GM15510 (cell line): ENCODE measurements around the gene TAF4.

Experiments used
- POLR2A ChIP-seq: IDR thresholded peaks from 3 replicates; pipeline ENCODE4 v1.6.1; 2011; ENCODE audit warnings: borderline replicate concordance; ENCODE audit not compliant: insufficient read length; ENCODE audit errors: extremely low read depth

The TAF4 gene

DNA sequence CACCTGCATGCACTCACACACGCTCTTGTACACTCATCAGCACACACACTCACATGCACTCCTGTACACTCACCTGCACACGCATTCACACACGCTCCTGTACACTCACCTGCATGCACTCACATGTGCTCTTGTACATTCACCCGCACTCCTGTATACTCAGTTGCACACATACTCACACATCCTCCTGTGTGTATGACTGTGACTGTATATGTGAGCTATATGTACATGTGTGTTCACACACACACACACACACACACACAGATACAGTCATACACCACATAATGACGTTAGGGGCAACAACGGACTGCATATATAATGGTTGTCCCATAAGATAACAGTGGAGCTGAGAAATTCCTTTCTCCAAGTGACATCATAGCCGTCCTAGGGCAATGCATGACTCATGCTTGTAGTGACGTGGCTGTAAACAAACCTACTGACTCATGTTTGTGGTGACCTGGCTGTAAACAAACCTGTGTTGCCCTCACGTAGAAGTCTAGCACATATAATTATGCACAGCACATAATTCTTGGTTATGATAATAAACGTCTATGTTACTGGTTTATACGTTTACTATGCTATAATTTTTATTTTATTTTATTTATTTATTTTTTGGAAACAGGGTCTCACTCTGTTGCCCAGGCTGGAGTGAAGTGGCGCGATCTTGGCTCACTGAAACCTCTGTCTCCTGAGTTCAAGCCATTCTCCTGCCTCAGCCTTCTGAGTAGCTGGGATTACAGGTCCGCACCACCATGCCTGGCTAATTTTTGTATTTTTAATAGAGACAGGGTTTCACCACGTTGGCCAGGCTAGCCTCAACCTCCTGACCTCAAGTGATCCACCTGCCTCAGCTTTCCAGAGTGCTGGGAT lies 22.8 kb upstream of the TAF4 start:
- no peak for TF ChIP-seq POLR2A

DNA sequence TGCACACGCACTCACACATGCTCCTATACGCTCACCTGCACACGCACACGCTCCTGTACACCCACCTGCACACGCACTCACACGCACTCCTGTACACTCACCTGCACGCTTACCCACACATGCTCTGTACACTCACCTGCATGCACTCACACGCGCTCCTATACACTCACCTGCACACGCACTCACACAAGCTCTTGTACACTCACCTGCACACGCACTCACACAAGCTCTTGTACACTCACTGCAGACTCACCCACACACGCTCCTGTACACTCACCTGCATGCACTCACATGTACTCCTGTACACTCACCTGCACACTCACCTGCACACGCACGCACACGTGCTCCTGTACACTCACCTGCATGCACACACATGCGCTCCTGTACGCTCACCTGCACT lies 22.0 kb upstream of the TAF4 start:
- TF ChIP-seq POLR2A = no peak

DNA sequence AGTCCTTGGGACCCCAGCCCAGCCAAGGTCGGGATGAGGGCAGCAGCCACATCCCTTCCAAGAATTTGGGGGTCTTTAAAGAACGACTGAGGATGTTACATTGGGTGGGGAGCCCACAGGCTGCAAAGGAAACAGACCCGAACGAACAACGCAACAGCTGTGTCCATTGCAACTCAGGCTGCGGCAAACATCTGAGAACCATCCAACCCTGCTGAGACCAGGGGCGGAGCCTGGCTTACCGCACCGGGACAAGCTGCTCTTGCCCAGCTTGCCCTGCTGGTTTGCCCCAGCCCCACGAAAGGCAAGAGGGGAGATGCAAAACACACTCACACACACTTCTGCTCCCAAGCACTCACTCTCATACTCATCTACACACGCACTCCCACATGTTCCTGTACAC lies 21.5 kb upstream of the TAF4 start:
- no peak for TF ChIP-seq POLR2A

DNA sequence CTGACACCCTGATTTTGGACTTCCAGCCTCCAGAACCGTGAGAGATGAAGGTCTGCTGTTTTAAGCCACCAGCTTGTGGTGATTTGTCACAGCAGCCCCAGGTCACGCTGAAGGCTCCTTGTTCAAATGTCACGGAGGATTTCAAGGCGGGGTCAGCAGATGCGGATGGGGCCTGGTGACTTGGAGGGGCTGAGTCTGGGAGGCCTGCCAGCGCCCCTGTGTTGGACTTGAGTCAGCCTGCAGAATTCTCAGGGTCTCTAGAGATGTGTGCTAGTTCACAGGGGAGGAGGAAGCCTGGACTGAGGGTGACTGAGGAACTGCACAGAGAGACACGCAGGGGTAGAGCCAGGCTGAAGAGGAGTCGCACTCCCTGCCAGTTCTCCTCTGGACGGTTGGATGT lies 19.5 kb upstream of the TAF4 start:
- no peak for TF ChIP-seq POLR2A

DNA sequence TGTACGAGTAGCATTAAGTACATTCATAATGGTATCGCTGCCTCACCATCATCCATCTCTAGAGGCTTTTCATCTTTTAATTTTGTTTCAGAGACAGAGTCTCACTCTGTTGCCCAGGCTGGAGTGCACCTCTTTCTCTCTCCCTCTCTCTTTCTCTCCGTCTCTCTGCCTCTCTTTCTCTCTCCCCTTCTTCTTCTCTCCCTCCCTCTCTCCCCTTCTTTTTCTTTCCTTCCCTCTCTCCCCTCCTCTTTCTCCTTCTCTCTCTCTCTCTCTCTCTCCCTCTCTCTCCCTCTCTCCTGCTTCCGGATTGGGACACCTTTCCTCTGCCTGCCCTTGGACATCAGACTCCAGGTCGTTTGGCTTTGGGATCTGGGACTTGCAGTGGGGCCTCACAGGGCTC lies 17.6 kb upstream of the TAF4 start:
- no peak for TF ChIP-seq POLR2A

DNA sequence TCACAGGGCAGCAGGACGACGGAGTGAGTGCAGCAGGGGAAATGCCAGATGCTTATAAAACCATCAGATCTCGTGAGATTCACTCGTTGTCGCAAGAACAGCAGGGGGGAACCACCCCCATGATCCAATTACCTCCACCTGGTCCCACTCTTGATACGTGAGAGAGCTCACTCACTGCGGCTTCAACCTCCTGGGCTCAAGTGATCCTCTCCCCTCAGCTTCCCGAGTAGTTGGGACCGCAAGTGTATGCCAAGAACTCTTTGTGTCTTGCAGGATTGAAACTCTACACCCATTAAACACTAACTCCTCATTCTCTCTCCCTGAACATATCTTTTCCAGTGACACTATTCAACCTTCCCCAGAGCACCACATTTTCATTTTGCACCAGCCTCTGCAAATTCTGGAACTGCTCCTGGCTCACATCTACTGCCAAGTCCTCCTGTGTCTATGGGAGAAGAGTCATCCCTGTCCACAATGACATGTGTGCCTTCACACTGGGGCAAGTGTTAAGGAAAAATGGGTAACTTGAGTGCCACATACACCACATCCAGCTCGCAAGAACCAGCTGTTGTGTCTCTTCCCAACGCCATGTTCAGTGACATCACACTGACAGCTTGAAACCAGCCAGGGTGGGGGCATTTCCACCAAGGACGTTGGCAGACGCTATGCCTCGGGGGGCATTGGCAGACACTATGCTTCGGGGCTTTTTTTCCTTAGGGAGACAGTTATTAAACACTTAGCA lies 14.7 kb upstream of the TAF4 start:
- TF ChIP-seq POLR2A = no peak

DNA sequence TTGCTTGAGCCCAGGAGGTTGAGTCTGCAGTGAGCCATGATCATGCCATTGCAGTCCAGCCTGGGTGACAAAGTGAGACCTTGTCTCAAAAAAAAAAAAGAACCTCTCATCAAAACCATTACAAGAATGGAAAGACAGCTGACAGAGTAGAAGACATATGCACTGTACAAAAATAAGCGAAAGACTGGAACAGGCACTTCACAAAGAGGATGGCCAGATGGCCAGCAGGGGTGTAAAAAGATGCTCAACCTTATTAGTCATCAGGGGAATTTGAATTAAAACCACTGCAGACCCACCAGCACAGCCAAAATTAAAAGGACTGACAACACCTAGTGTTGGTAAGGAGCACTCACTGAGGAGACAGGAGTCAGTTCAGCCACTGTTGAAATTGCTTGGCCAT lies 13.5 kb upstream of the TAF4 start:
- TF ChIP-seq POLR2A = no peak

GRCh38 chr20:62073323-62073722 lies 7.6 kb upstream of the TAF4 start:
- no peak for TF ChIP-seq POLR2A

- no peak for TF ChIP-seq POLR2A
Measured at GRCh38 chr20:62069741-62070216, 4.1 kb upstream of the TAF4 start.

- TF ChIP-seq POLR2A = no peak
Measured at GRCh38 chr20:62068997-62069396, 3.3 kb upstream of the TAF4 start.

DNA sequence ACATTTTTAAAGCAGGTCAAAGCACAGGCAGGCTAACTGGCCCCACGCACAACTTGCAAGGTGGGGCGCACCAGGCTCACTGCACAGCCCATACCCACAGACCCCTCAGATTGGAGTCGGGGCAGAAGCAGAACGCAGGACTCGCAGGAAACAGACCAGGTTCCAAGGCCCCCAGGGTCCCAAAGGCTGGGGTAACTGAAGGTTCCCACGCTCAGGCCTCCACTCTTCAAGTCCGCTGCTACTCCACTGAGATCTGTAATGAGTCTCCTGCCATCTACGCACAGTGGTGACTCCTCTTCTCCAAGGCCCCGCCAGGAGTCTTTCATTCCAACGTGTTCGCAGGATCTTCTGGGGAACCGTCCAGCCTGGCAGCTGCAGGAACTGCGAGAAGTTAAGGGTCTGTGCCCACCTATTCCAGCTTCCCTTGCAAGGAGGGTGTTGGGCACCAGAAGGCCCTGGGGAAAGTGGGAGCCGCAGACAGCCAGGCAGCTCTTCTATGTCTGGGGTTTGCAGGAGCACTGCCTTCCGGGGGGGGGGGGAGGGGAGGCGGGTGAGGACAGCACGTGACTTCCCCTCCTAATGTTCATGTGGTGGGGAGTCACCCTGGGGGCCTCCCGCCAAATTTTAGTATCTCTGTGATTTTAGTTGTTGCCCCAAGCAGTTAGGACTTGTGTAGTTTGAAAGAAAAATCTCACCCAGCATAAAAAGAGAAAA lies 2.0 kb upstream of the TAF4 start:
- no peak for TF ChIP-seq POLR2A

DNA sequence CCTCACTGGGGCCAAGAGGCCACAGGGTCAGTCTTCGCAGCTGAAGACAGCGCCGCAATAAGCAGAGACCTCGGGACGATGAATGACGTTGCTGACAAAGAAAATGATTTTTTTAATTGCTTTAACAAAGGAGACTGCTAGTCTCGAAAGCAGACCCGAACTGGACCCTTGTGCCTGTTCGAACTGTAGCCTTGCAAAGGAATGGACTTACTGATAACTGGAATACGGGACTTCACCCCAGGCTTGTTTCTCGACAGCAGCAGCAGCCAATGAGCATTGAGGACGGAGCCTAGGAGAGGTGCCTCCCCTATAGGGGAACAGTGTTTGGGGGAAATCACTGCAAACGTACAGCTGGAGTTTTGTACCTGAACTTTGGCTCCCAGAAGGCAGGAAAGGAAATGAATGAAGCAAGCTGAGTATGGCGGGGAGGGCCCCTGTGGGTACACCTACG lies 1.3 kb upstream of the TAF4 start:
- TF ChIP-seq POLR2A = no peak

- no peak for TF ChIP-seq POLR2A
Measured at GRCh38 chr20:62066339-62066982, 780 bp upstream of the TAF4 start.

DNA sequence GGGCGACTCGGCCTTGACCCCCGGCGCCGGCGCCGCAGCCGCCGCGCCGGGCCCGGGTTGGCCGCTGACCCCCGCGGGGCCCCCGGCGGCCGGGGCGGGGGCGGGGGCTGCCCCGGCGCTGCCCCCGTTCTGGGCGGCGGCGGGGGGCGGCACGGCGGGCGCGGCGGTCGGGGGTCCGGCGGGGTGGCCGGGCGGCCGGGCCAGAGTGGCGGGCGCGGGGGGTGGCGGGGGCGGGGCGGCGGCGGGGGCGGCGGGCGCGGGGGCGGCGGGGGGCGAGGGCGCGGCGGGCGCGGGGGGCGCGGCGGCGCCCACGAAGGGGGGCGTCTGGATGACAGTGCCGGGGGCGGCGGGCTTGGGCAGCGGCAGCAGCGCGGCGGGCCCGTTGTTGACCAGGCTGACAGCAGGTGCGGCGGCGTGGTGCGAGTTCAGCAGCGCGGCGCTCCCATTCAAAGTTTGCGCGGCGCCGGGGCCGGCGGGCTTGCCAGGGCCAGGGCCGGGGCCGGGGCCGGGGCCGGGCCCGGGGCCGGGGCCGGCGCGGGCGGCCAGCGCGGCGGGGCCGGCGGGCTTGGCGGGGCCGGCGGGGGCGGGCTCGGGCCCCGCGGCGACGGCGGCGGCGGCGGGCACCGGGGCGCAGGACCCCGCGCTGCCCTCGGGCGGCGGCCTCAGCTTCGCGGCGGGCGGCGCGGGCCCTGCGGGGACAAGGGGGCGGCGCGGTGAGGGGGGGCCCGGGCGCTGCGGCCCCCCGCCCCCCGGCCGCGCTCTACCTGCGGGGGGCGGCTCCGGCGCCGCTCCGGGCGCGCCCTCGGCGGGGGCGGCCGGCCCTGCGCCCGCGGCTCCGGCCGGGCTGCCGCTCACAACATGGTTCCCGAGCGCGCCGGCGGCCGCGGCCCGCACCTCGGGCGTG lies 659 bp downstream of the TAF4 start:
- TF ChIP-seq POLR2A = no peak

GRCh38 chr20:62063981-62064769 lies 1.5 kb downstream of the TAF4 start:
- TF ChIP-seq POLR2A = no peak
